ENCODE measurements around the gene IL1B.

DNA sequence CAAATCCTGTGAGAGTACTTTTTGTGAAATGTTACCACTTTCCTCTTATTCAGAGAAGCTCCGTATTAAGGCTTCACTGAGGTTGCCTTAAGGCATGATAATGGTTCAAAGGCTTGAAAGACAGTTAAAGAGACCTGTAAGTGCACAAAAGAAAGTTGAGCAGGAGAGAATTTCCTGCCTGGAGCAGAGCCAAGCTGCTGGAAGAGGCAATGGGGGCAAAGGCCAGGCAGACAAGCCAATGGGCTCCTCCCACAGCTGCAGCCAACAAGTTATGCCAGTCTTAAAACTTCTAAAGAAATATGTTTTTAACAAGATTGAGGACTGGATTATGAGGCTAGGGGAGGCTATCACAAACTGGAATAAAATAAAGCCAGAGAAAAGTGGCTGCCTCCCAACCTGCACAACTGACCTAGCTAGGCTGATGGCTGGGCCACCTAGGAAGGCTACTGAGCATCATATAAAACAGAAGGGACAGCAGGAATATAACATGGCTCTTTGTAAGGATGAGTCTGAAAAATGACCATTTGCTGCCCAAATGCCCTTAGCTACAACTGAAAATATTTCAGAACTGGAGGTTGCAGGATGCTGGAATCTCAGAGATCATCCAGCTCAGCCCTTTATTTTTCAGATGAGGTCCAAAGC, 2.1 kb downstream of the IL1B start:
- TF ChIP-seq, protein P1, sequence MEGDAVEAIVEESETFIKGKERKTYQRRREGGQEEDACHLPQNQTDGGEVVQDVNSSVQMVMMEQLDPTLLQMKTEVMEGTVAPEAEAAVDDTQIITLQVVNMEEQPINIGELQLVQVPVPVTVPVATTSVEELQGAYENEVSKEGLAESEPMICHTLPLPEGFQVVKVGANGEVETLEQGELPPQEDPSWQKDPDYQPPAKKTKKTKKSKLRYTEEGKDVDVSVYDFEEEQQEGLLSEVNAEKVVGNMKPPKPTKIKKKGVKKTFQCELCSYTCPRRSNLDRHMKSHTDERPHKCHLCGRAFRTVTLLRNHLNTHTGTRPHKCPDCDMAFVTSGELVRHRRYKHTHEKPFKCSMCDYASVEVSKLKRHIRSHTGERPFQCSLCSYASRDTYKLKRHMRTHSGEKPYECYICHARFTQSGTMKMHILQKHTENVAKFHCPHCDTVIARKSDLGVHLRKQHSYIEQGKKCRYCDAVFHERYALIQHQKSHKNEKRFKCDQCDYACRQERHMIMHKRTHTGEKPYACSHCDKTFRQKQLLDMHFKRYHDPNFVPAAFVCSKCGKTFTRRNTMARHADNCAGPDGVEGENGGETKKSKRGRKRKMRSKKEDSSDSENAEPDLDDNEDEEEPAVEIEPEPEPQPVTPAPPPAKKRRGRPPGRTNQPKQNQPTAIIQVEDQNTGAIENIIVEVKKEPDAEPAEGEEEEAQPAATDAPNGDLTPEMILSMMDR (conservative IDR thresholded peaks at IDR 0.05; ENCODE audit: low read length), result no peak
- no peak for TF ChIP-seq EZH2phosphoT487 (IDR thresholded peaks at IDR 0.05; ENCODE audit: borderline replicate concordance, low read depth, low read length)
